Germinal center (tissue), 1 donor: ENCODE results near the gene STAT6.

Source experiments
- DNase-seq: peaks from one replicate; pipeline ENCODE4 v3.0.0; 2012; ENCODE audit warnings: mixed read lengths, low spot score

STAT6 gene

DNA sequence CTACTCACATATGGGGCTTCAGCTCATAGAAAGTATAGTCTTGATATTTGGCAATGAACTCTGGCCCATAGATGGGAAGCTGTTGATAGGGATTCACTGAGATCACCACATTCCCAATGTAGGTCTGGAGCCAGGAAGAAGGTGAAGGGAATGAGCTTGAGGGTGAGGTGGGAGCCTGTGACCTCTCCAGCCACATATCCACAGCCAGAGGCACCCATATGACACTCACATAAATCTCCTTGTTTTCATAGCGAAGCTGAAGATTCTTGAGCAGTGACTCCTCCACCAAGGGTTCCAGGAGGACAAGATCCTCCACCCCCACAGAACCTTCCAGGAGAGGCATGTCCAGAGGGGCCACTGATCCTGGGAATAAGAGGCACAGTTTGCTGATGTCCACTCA lies 63.2 kb downstream of the STAT6 start:
- no peak for DNase-seq

- no peak for DNase-seq
These were observed 63.9 kb downstream of the STAT6 start for GRCh38 chr12:57046947-57047890.

GRCh38 chr12:57046086-57046791 lies 64.9 kb downstream of the STAT6 start:
- DNase-seq, result no peak
